ENCODE results near the gene XPNPEP1.

DNA sequence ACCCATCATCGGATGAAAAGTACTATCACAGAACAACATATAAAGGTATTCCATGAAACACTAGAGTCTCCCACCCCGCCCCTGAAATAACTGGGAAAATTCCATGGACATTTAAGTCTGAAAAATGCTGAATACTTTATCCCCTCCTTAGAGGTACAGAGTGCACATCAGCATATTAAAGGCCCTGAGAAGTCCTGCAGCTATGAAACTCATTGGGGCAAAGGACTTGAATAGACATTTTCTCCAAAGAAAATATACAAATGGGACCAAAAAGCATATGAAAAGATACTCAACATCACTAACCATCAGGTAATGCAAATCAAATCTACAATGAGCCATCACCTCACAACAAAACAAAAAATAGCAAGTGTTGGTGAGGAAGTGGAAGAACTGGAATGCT is 18.9 kb downstream of the XPNPEP1 start:
- TF ChIP-seq, protein P1, sequence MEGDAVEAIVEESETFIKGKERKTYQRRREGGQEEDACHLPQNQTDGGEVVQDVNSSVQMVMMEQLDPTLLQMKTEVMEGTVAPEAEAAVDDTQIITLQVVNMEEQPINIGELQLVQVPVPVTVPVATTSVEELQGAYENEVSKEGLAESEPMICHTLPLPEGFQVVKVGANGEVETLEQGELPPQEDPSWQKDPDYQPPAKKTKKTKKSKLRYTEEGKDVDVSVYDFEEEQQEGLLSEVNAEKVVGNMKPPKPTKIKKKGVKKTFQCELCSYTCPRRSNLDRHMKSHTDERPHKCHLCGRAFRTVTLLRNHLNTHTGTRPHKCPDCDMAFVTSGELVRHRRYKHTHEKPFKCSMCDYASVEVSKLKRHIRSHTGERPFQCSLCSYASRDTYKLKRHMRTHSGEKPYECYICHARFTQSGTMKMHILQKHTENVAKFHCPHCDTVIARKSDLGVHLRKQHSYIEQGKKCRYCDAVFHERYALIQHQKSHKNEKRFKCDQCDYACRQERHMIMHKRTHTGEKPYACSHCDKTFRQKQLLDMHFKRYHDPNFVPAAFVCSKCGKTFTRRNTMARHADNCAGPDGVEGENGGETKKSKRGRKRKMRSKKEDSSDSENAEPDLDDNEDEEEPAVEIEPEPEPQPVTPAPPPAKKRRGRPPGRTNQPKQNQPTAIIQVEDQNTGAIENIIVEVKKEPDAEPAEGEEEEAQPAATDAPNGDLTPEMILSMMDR (conservative IDR thresholded peaks at IDR 0.05; ENCODE audit: low read depth, low read length): no peak
- TF ChIP-seq EZH2 (IDR thresholded peaks at IDR 0.05; ENCODE audit: borderline replicate concordance, low read depth, low read length, poor library complexity, severe bottlenecking): no peak
